Thymus (tissue), 11 donors: Measurements from ENCODE around the gene UCK1. TPM values are rescaled to one million over a fixed set of nuclear protein-coding genes. Genes with fewer than 3 reads are reported as not detected.

Experiments
- DNase-seq, 9 donors: peaks; one replicate each; pipeline ENCODE4 v3.0.0-alpha.2; 2013; ENCODE audit warnings: low spot score in 9 of 9, low read depth in 6 of 9, missing footprints in 1 of 9
- H3K27ac ChIP-seq, 2 donors: one replicate each; pipeline ENCODE4 v1.5.1; 2013; ENCODE audit warnings: control low read depth in 1 of 2, low read depth in 1 of 2, low read length in 1 of 2, mild to moderate bottlenecking in 1 of 2, moderate library complexity in 1 of 2
- H3K27me3 ChIP-seq, 2 donors: one replicate each; pipeline ENCODE4 v1.5.1; 2013; ENCODE audit warnings: low read length in 1 of 2; ENCODE audit not compliant: control insufficient read depth in 2 of 2, insufficient read depth in 1 of 2
- H3K36me3 ChIP-seq, 2 donors: one replicate each; pipeline ENCODE4 v1.5.1; 2013; ENCODE audit warnings: low read length in 1 of 2, mild to moderate bottlenecking in 1 of 2, moderate library complexity in 1 of 2; ENCODE audit not compliant: control insufficient read depth in 2 of 2, insufficient read depth in 2 of 2
- H3K4me1 ChIP-seq, 2 donors: one replicate each; pipeline ENCODE4 v1.5.1; 2013; ENCODE audit warnings: low read length in 2 of 2; ENCODE audit not compliant: control insufficient read depth in 2 of 2, insufficient read depth in 2 of 2
- H3K4me3 ChIP-seq, 2 donors: one replicate each; pipeline ENCODE4 v1.5.1; 2013; ENCODE audit warnings: low read length in 2 of 2, control low read depth in 1 of 2, mild to moderate bottlenecking in 1 of 2
- H3K9me3 ChIP-seq, 2 donors: one replicate each; pipeline ENCODE4 v1.5.1; 2013; ENCODE audit warnings: low read length in 1 of 2, mild to moderate bottlenecking in 1 of 2; ENCODE audit not compliant: control insufficient read depth in 2 of 2, insufficient read depth in 1 of 2
- WGBS: extraction: QIAGEN DNeasy Blood & Tissue Kit; methylation state at CpG from one replicate; pipeline ENCODE4 v1.1.7; 2013; 5-methylcytosine and 5-hydroxymethylcytosine counted together
- polyA plus RNA-seq: library from polyadenylated mRNA; stranded (reverse); fragments of 200-250 nt; gene quantifications from one replicate; pipeline ENCODE4 v1.2.3, GENCODE V29; 2013
- total RNA-seq: library from RNA; stranded (reverse); fragments of 120-200 nt; gene quantifications from one replicate; pipeline ENCODE4 v1.2.4, GENCODE V29; 2013
- donor health status: healthy.

Gene UCK1
- total and polyA plus RNA-seq, 2 donors: 24.7 to 24.9 TPM

GRCh38 chr9:131511416-131511815 lies 19.6 kb downstream of the UCK1 start:
- Histone ChIP-seq H3K27me3 (no peaks in the 10 kb centered on the region), H3K9me3 (no peaks in the 10 kb centered on the region), H3K4me3 (no peak overlapping the region), H3K27ac (no peak overlapping the region), H3K4me1 (peaks cover 8 to 12% of the 10 kb centered on the region in 2 donors), H3K36me3 (peaks cover 69 to 73% of the 10 kb centered on the region in 2 donors)
- no peak for DNase-seq
- 87% methylated on average over 7 of the region's 7 CpGs for WGBS

- Histone ChIP-seq H3K4me1 (peaks cover 20 to 40% of the 10 kb centered on the region in 2 donors), H3K27ac (no peak overlapping the region), H3K36me3 (peaks cover 14 to 28% of the 10 kb centered on the region in 2 donors), H3K9me3 (peaks cover 0 to 9% of the 10 kb centered on the region in 2 donors), H3K4me3 (no peak overlapping the region), H3K27me3 (peaks cover 0 to 9% of the 10 kb centered on the region in 2 donors)
- WGBS: 99% methylated on average over 8 of the region's 8 CpGs
- no peak for DNase-seq
These were observed 26.1 kb downstream of the UCK1 start for GRCh38 chr9:131505012-131505411.

GRCh38 chr9:131503626-131504465 lies 27.2 kb downstream of the UCK1 start:
- Histone ChIP-seq H3K4me1 (peaks cover 26 to 48% of the 10 kb centered on the region in 2 donors), H3K27me3 (peaks cover 0 to 9% of the 10 kb centered on the region in 2 donors), H3K27ac (no peak overlapping the region), H3K4me3 (peak overlapping the region; percentile 77 to 88), H3K9me3 (peaks cover 0 to 9% of the 10 kb centered on the region in 2 donors), H3K36me3 (peaks cover 17 to 30% of the 10 kb centered on the region in 2 donors)
- 38% methylated on average over 32 of the region's 32 CpGs for WGBS
- peak in 2 of 9 donors; percentile 13 to 39 for DNase-seq

- peak within 1 kb of the TSS; percentile 77 to 88 for H3K4me3 ChIP-seq
- H3K27me3 ChIP-seq: peaks cover 0 to 9% of the 10 kb centered on the region in 2 donors
- H3K4me1 ChIP-seq: peaks cover 26 to 48% of the 10 kb centered on the region in 2 donors
- DNase-seq: peak; percentile 68 to 94 (median 85)
- under 1% methylated on average over 83 of the region's 83 CpGs for WGBS
- H3K27ac ChIP-seq: peak within 1 kb of the TSS; percentile 84 to 88
- H3K9me3 ChIP-seq: peaks cover 0 to 9% of the 10 kb centered on the region in 2 donors
- peaks cover 25 to 37% of the 10 kb centered on the region in 2 donors for H3K36me3 ChIP-seq
These were observed 28.1 kb downstream of the UCK1 start, which contains the start of gene POMT1 for GRCh38 chr9:131502781-131503625. TSS of gene POMT1 (plus strand) at chr9:131502918. CDS start at chr9:131504219, 1,301 bp downstream.

GRCh38 chr9:131500939-131501541 lies 30.0 kb downstream of the UCK1 start:
- Histone ChIP-seq H3K4me3 (no peak overlapping the region), H3K27me3 (peaks cover 0 to 9% of the 10 kb centered on the region in 2 donors), H3K4me1 (peaks cover 26 to 48% of the 10 kb centered on the region in 2 donors), H3K9me3 (peaks cover 0 to 9% of the 10 kb centered on the region in 2 donors), H3K27ac (peak overlapping the region; percentile 66 to 82), H3K36me3 (peaks cover 35 to 43% of the 10 kb centered on the region in 2 donors)
- peak in 1 of 9 donors; percentile 29 for DNase-seq
- 68% methylated on average over 5 of the region's 5 CpGs for WGBS

- Histone ChIP-seq H3K27me3 (peaks cover 0 to 9% of the 10 kb centered on the region in 2 donors), H3K27ac (peak overlapping the region; percentile 66 to 82), H3K36me3 (peaks cover 41 to 49% of the 10 kb centered on the region in 2 donors), H3K4me1 (peaks cover 26 to 48% of the 10 kb centered on the region in 2 donors), H3K9me3 (peaks cover 0 to 9% of the 10 kb centered on the region in 2 donors), H3K4me3 (no peak overlapping the region)
- peak in 8 of 9 donors; percentile 23 to 78 (median 46) for DNase-seq
- 27% methylated on average over 12 of the region's 12 CpGs for WGBS
These were observed 30.7 kb downstream of the UCK1 start for GRCh38 chr9:131500377-131500776.

- 96% methylated on average over 7 of the region's 7 CpGs for WGBS
- H3K9me3 ChIP-seq: peaks cover 0 to 9% of the 10 kb centered on the region in 2 donors
- no peak overlapping the region for H3K4me3 ChIP-seq
- peaks cover 51 to 60% of the 10 kb centered on the region in 2 donors for H3K36me3 ChIP-seq
- no peak overlapping the region for H3K27ac ChIP-seq
- no peak for DNase-seq
- H3K4me1 ChIP-seq: peaks cover 25 to 47% of the 10 kb centered on the region in 2 donors
- peaks cover 0 to 9% of the 10 kb centered on the region in 2 donors for H3K27me3 ChIP-seq
These were observed 31.8 kb downstream of the UCK1 start for GRCh38 chr9:131499254-131499767.

- no peaks in the 10 kb centered on the region for H3K27me3 ChIP-seq
- H3K4me1 ChIP-seq: peaks cover 16 to 28% of the 10 kb centered on the region in 2 donors
- DNase-seq: no peak
- no peak overlapping the region for H3K27ac ChIP-seq
- H3K4me3 ChIP-seq: no peak overlapping the region
- peaks cover 75 to 84% of the 10 kb centered on the region in 2 donors for H3K36me3 ChIP-seq
- H3K9me3 ChIP-seq: peaks cover 0 to 3% of the 10 kb centered on the region in 2 donors
- 96% methylated on average over 10 of the region's 10 CpGs for WGBS
These were observed 34.1 kb downstream of the UCK1 start for GRCh38 chr9:131496844-131497405.
